ENCODE data around the gene DUSP16. TPM values are rescaled to one million over a fixed set of nuclear protein-coding genes. Genes with fewer than 3 reads are reported as not detected.

DUSP16 gene
- total RNA-seq, 2 donors from 2014 or later: 12.9 to 23.4 TPM

DNA sequence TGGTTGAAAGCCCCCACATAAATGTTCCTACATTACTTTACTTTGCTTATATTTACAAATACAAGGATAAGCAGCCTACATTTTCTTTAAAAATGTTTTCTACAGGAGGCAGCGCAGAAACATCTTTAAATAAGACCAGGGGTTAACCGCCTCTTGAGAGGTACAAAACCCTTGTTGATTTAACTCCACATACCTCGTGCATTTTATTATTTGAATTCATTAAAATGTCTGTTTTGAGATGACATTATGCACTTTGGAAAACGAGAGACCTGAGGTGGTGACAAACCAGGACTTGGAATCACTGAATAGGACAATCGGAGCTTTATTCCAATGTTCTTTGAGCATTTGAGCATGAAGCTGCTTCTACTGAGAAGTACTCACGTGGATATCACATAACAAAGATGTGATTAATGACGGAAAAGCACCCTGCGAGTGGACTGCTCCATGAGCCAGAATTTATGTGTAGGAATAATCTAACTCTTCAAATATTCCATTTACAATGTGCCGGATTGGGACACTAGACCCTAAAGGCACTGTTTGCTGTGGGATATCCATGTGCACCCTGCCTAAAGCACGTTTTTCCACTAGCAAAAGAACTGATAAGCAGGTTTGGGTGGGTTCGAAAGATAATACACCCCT lies 746 bp upstream of the DUSP16 start:
- Histone ChIP-seq H3K36me3 (no peaks in the 10 kb centered on the region), H3K4me1 (ENCODE audit: control insufficient read depth in 1 of 2, low read depth in 2 of 2) (peaks cover 13 to 31% of the 10 kb centered on the region in 2 donors), H3K4me3 (peak overlapping the region; percentile 91)

GRCh38 chr12:12562016-12562483 lies 613 bp downstream of the DUSP16 start:
- no peaks in the 10 kb centered on the region for H3K27me3 ChIP-seq (replicated peaks; ENCODE audit: insufficient read depth)
- H3K4me3 ChIP-seq: peak overlapping the region; percentile 91
- H3K9me3 ChIP-seq: no peaks in the 10 kb centered on the region
- no peaks in the 10 kb centered on the region for H3K36me3 ChIP-seq
- peak; percentile 8 for ATAC-seq (ENCODE audit: insufficient number of reproducible peaks, low FRiP score, low read depth)
- peak overlapping the region; percentile 99 for H3K27ac ChIP-seq
- DNase-seq (ENCODE audit: low spot score): no peak
- TF ChIP-seq, protein P1, sequence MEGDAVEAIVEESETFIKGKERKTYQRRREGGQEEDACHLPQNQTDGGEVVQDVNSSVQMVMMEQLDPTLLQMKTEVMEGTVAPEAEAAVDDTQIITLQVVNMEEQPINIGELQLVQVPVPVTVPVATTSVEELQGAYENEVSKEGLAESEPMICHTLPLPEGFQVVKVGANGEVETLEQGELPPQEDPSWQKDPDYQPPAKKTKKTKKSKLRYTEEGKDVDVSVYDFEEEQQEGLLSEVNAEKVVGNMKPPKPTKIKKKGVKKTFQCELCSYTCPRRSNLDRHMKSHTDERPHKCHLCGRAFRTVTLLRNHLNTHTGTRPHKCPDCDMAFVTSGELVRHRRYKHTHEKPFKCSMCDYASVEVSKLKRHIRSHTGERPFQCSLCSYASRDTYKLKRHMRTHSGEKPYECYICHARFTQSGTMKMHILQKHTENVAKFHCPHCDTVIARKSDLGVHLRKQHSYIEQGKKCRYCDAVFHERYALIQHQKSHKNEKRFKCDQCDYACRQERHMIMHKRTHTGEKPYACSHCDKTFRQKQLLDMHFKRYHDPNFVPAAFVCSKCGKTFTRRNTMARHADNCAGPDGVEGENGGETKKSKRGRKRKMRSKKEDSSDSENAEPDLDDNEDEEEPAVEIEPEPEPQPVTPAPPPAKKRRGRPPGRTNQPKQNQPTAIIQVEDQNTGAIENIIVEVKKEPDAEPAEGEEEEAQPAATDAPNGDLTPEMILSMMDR (IDR thresholded peaks at IDR 0.05): no peak
- peaks cover 13 to 33% of the 10 kb centered on the region in 2 donors for H3K4me1 ChIP-seq (ENCODE audit: control insufficient read depth in 1 of 2, low read depth in 2 of 2)

More for the DNA sequence above, 746 bp upstream of the DUSP16 start:
- Histone ChIP-seq H3K9me3 (no peaks in the 10 kb centered on the region), H3K27me3 (replicated peaks; ENCODE audit: insufficient read depth) (no peaks in the 10 kb centered on the region), H3K27ac (peak overlapping the region; percentile 87 to 99)
- ATAC-seq (ENCODE audit: insufficient number of reproducible peaks, low FRiP score, low read depth): peak; percentile 27
- DNase-seq (ENCODE audit: low spot score): no peak
- TF ChIP-seq, protein P1 (IDR thresholded peaks at IDR 0.05): no peak

DNA sequence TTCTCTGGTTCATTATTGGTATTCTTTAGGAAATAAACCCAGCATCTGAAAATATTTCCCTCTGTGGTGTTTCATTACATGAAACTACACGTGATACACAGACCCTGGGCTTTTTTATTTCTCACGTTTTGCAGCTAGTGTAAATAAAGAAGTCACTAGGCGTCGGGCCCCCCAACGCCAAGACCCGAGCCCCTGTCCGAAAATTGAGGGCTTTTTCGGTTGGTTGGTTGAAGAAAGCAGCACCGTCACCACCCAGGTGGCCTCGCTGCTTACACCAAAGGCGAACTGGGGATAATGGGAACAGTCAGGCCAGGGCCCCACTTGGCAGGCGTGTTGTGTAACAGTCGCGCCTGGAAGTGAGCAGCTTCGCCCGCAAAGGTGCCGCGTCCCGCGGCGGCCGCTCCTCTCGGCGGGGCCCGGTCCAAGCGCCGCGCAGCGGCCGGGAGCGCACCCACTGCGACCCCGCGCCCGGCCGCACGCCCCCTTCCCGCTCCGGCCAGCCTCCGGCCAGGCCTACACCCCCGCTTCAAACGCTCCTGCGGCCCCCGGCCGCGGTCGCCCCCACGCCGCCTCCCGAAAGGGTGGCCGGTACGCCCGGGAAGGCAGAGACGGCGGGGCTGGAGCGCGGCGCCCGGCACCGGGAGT lies 1.2 kb downstream of the DUSP16 start:
- TF ChIP-seq, protein P1 (IDR thresholded peaks at IDR 0.05): no peak
- Histone ChIP-seq H3K9me3 (no peaks in the 10 kb centered on the region), H3K36me3 (no peaks in the 10 kb centered on the region), H3K27me3 (replicated peaks; ENCODE audit: insufficient read depth) (no peaks in the 10 kb centered on the region), H3K4me3 (peak overlapping the region; percentile 91), H3K4me1 (ENCODE audit: control insufficient read depth in 1 of 2, low read depth in 2 of 2) (peaks cover 13 to 33% of the 10 kb centered on the region in 2 donors), H3K27ac (peak overlapping the region; percentile 99)
- DNase-seq (ENCODE audit: low spot score): peak; percentile 16
- no peak for ATAC-seq (ENCODE audit: insufficient number of reproducible peaks, low FRiP score, low read depth)

GRCh38 chr12:12560587-12561370 lies 1.9 kb downstream of the DUSP16 start:
- H3K4me1 ChIP-seq (ENCODE audit: control insufficient read depth in 1 of 2, low read depth in 2 of 2): peaks cover 13 to 33% of the 10 kb centered on the region in 2 donors

More at GRCh38 chr12:12560587-12561370, 1.9 kb downstream of the DUSP16 start:
- no peaks in the 10 kb centered on the region for H3K27me3 ChIP-seq (replicated peaks; ENCODE audit: insufficient read depth)
- peak overlapping the region; percentile 99 for H3K27ac ChIP-seq
- DNase-seq (ENCODE audit: low spot score) (no peak), ATAC-seq (ENCODE audit: insufficient number of reproducible peaks, low FRiP score, low read depth) (peak; percentile 47)
- H3K9me3 ChIP-seq: no peaks in the 10 kb centered on the region
- peak overlapping the region; percentile 91 for H3K4me3 ChIP-seq
- TF ChIP-seq, protein P1 (IDR thresholded peaks at IDR 0.05): no peak
- no peaks in the 10 kb centered on the region for H3K36me3 ChIP-seq

All from thoracic aorta (tissue), 2 donors.